Measurements from ENCODE around the gene XAGE1B.

GRCh38 chrX:52542311-52542710 is 25.4 kb upstream of the XAGE1B start:
- TF ChIP-seq, protein P1, sequence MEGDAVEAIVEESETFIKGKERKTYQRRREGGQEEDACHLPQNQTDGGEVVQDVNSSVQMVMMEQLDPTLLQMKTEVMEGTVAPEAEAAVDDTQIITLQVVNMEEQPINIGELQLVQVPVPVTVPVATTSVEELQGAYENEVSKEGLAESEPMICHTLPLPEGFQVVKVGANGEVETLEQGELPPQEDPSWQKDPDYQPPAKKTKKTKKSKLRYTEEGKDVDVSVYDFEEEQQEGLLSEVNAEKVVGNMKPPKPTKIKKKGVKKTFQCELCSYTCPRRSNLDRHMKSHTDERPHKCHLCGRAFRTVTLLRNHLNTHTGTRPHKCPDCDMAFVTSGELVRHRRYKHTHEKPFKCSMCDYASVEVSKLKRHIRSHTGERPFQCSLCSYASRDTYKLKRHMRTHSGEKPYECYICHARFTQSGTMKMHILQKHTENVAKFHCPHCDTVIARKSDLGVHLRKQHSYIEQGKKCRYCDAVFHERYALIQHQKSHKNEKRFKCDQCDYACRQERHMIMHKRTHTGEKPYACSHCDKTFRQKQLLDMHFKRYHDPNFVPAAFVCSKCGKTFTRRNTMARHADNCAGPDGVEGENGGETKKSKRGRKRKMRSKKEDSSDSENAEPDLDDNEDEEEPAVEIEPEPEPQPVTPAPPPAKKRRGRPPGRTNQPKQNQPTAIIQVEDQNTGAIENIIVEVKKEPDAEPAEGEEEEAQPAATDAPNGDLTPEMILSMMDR (IDR thresholded peaks at IDR 0.05; ENCODE audit: borderline replicate concordance, extremely low read depth, low read length, poor library complexity, severe bottlenecking), result no peak
- TF ChIP-seq EZH2 (IDR thresholded peaks at IDR 0.05; ENCODE audit: borderline replicate concordance, low read depth, low read length, severe bottlenecking), result no peak
